ENCODE results near the gene NMT2.
A peak's percentile ranks its signal among the peaks of the same experiment; 100 is the strongest.

NMT2 gene

DNA sequence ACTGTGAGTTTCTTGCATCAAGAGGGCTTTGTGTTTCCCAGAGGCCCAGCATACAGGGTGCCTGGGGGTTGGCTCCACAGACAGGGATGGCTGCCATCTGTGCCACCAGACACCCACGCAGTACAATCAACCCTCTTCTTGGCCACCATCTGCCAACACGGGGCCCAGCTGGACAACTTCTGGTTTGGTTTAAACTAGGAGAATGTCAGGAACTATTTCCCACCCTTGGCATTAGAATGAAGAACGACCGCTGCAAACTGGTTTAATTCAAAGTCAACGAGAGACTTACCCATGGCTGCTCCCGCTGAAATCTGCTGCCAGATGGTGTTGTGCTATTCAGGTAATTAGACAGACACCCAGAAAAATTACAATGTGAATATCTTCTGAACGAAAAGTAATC, 27.8 kb downstream of the NMT2 start:
- no peak for DNase-seq

DNA sequence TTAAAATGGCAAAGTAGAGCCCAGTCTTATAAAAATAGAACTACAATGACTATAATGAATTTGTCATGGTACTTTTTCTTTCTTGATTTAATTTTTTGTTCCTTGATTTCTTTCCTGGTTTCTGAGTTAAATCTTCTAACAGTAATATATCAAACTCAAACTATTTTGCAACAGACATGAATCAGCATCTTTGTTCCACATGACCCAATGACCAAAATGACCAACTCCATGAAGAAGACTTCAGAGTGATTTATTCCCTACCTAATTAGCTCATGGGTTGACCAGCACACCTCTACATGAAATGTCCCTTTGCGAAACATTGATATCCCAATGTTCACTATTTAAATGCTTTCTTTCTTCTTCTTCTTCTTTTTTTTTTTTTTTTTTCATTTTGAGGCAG, 30.9 kb downstream of the NMT2 start:
- DNase-seq = peak; percentile 10

DNA sequence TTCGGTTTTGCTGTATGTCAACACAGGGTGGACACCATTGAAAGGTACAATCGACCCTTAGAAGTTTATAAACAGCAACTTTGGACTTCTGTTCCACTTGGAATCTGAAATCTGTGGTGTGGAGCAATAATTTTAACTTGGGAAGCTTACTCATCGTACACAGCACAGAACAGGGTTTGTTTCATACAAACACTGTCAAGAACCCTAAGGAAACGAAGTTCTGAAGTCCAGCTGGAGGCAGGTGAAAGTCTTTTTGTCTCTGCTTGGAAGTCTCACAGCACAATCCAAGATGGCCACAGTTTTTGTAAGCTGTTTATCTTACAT, 31.5 kb downstream of the NMT2 start:
- DNase-seq = no peak

DNA sequence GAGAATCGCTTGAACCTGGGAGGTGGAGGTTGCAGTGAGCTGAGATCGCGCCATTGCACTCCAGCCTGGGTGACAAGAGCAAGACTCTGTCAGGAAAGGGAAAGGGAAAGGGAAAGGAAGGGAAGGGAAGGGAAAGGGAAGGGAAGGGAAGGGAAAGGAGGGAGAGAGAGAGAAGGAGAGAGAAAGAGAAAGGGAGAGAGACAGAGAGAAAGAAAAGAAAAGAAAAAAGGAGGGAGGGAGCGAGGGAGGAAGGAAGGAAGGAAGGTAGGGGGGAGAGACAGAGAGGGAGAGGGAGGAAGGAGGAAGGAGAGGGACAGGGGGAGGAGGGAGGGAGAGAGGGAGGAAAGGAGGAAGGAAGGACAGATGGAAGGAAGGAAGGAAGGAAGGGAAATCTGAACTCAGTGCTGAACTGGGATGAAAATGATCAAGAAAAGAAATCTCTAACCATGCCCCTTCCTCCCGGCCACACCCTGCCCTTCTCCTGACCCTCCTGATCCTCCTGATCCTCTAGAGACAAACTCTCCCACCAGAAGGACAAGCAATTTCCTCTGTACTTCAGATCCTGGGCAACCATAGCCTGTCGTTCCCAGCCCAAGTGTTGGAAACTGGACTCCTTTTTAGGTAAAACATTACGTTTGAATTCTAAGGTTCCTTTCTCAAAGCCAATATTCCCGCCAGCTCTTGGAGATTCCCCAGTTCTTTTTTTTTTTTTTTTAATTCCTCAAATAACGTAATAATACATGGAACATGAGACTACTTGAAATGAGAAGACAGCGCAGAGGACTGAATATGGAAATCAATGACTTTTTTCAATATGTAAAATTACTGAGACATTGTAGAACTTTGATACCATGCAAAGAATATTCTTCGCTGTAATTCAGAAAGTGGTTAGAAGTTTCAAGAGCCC, 32.1 kb downstream of the NMT2 start:
- DNase-seq = no peak

DNA sequence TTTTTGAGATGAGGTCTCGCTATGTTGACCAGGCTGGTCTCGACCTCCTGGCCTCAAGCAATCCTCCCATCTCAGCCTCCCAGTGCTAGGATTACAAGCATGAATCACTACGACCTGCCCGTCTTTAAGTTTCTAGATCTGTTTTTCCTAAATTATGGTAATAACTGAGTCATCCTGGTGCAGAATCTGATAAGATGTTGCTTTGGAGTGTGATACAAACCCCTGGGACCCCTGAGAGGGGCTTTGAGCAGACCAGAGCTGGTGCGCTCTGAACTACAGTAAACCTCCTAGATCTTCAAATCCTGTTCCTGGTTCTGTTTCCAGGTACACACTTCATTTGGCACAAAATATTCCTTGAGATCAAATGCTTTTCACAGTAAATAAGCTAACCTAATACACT, 37.2 kb downstream of the NMT2 start:
- no peak for DNase-seq

DNA sequence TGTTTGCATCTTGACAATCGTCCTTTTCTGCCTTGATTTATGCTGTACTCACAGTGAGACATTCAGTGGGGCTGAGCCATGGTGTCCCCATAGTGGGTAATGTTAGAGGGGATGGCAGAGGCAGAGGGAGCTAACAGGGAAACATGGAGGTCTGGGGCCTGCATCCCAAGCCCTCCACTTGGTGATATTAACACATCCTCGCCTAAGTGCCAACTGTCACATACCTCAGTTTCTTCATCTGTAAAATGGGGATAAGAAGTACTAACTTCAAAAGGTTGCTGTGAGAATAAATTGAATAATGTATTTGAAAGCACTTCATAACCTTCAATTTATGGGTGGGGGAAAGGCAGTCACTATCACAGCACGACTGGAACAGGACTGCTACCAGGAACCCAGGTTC, 43.6 kb downstream of the NMT2 start:
- no peak for DNase-seq

DNA sequence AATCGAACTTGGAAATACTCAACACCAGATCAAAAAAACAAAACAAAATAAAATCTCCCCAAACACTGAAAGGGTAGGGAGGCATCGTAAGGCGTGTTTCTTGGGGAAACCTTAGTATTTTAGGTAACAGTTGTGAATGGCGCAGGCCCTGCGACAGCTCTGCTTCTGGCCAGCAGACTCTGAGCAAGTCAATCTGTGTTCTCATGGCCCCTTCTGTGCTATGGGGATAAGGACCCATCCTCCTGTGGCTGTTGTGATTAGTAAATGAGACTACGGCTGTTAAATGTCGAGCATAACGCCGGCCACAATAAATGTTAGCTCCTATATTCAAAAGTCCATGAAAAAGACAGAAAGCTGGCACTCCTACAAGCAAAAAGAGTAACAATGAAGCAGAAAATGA, 44.3 kb downstream of the NMT2 start:
- no peak for DNase-seq

DNA sequence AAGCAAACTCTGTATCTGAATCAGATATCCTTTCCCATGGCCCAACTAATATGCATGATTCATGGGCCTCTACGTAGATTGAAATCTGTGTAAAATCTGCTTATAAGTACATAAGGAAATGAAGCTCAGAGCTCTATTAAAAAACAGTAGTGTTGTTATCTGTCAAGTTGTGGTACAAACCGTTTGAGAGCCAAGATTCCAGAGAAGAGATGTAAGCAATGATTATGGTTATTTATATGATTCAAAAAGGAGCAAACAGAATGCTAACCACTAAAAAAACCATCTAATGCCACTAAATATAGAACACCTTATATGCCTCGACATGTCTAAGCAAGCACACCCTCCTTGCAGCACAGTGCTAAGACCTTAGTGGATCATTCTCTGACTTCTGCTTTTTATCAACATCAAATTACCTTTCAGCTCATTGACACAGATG, 44.7 kb downstream of the NMT2 start:
- peak; percentile 48 for DNase-seq

DNA sequence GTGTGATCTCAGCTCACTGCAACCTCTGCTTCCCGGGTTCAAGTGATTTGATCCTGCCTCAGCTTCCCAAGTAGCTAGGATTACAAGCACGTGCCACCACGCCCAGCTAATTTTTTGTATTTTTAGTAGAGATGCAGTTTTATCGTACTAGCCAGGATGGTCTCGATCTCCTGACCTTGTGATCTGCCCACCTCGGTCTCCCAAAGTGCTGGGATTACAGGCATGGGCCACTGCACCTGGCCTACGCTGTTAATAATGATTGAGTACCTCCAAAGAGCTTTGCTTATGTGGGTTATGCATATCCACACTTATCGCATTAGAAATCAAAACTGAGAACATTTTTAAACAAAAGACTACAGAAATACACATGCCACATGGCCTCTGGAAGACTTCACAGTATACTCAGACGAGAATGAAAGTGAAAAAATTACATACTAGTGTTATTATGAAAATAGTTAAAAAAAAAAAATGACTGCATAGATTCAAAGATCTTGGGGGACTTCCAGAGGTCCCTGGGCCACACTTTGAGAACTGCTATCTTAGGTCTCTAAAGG, 45.9 kb downstream of the NMT2 start:
- DNase-seq = no peak

DNA sequence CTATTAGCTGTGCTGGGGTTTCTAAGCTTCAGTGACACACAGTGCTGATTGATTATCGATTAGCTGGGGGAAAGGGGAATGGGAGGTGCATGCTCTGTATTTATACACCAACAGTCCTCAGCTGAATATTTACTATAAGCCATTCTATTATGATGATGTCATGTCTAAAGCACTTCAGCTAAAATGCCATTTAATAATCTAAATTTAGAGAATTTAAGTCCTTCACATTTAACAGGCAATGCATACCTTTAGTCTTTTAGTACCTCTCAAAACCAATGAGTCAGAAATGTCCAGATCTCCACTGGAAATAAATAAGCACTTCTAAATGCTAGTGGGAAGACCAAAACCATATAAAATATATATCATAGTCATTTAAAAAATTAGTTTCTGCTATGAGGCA, 46.8 kb downstream of the NMT2 start:
- DNase-seq = peak; percentile 32

DNA sequence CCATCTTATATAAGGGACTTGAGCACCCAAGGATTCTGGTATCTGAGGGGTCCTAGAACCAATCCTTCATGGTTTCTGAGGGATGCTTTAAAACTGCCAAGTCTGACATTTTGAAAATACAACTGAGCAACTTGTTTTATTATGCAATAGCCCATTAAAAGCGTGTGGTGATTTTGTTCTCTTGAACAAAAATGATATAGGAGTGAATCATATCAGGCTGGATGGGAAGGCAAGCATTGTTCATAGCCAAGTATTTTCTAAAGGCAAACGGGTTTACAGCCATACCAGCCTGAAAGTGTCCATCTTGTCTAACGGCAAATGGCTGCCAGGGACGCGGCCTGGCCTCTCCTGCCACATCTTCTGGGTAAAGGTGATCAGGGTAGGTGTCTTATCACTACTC, 48.0 kb downstream of the NMT2 start:
- DNase-seq = peak; percentile 61

DNA sequence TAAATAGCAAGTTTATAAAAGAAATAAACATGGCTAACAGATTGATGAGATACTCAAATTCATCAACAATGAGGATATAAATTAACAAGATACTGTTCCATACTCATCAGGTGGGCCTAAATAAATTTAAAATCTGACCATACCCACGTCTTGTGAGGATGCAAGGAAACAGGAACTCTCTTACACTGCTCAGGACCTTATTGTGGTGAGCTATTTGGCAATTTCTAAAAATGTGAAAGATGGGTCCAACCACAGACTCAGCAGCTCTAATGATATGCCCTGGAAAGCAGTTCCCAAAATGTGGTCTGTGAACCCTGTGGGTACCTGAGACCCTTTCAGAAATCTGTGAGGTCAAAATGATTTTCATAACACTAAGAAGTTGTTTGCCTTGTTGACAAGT, 49.9 kb downstream of the NMT2 start:
- no peak for DNase-seq

DNA sequence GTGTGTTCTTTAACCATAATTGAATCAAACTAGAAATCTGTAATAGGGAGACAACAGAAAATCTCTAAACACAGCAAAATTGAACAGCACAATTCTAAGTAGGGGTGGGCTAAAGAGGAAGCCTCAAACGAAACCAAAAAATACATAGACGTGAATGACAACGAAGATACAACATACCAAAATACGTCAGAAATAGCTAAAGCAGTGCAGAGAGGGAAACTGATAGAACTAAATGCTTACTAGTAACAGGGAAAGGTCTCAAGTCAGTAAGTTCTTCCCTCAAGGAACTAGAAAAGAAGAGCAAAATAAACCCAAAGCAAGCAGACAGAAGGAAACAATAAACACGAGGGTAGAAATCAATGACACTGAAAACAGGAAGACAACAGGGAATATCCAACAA, 52.3 kb downstream of the NMT2 start:
- DNase-seq = no peak

DNA sequence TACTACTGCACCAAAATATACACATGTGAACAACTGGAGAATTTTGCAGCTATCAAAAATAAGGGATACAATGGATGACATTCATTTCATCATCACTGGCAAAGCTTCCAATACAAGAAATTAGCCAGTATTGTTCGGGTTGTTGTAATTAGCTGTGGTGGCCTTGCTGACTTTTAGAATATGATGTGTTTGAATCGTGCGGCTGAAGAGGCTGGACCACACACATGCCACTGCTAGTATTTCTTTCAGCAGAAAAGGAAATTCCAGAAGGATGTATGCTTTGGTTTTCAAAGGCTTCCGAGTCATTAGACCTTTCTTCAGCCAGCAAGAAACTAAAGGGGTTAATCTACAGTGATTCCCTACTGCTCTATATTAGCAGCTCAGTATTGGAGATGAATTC, 54.7 kb downstream of the NMT2 start:
- peak; percentile 51 for DNase-seq

DNA sequence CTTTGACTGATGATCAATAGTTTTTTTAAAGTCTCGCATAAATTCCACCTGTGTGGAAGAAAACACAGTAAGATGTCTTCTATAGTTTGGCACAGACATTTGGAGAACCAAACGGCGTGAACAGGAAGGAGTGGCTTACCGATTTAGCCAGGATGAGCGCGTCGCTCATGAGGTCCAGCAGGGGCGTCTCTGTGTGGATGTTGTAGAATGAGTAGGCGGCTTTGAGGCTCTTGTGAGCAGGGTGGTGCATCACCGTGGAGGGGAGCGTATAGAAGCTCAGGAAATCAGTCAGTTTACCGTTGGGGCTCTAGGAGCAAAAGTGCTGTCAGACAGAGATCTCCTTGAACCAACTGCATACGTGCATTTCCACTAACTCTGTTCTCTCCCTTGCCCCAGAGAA, 55.8 kb downstream of the NMT2 start:
- DNase-seq = no peak

DNA sequence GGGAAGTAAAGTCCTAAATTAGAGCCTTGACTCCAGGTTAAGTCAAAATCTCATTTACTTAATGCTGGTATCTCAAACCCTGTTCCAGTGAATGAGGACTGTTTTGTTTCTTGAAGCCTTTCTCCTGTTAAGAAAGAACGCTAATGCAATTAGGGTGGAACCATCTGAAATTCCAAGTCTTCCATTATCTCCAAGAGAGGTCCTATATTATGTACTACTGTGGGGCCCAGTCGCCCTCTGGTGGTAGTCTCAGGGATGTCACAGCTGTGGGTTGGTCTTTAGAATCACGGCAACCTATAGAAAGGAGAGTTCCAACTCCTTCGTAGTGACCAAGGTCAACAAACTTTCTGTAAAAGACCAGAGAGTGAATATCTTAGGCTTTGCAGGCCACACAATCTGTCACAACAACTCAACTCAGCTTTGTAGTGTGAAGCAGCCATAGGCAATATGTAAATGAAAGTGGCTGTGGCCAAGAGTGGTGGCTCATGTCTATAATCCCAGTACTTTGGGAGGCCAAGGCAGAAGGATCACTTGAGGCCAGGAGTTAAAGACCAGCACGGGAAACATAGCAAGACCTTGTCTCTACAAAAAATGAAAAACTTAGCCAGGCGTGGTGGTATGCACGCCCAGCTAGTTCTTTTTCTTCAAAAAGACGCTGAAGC, 62.0 kb downstream of the NMT2 start:
- peak; percentile 70 for DNase-seq

DNA sequence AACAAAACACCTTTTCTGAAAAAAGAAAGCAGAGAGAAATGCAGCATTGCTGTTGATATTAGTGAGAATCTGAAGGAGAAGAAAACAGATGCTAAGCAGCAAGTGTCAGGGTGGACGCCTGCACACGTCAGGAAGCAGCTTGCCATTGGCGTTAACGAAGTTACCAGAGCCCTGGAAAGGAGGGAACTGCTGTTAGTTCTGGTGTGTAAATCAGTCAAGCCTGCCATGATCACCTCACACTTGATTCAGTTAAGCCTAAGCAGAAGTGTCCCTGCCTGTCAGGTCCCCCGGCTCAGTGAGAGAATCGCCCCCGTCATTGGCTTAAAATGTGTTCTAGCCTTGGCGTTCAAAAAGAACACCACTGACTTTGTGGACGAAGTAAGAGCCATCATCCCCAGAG, 65.0 kb downstream of the NMT2 start:
- no peak for DNase-seq

DNA sequence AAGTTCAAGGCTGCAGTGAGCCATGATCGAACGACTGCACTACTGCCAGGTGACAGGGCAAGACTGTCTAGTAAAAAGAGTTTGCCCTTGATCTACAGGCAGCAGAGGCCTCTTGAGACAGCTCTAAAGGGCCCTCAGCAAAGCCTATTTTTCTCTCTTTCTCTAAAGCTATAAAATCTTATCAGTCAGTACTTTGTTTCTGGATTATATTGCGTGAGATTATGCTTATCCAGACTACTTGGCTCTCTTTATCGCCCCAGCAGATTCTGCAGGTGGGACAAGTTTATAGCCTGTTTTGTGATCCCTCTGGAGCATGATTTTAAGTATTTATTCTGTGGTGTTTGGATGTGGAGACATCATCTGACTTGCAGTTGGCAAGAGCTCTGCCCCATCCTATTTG, 68.6 kb downstream of the NMT2 start:
- DNase-seq = no peak

DNA sequence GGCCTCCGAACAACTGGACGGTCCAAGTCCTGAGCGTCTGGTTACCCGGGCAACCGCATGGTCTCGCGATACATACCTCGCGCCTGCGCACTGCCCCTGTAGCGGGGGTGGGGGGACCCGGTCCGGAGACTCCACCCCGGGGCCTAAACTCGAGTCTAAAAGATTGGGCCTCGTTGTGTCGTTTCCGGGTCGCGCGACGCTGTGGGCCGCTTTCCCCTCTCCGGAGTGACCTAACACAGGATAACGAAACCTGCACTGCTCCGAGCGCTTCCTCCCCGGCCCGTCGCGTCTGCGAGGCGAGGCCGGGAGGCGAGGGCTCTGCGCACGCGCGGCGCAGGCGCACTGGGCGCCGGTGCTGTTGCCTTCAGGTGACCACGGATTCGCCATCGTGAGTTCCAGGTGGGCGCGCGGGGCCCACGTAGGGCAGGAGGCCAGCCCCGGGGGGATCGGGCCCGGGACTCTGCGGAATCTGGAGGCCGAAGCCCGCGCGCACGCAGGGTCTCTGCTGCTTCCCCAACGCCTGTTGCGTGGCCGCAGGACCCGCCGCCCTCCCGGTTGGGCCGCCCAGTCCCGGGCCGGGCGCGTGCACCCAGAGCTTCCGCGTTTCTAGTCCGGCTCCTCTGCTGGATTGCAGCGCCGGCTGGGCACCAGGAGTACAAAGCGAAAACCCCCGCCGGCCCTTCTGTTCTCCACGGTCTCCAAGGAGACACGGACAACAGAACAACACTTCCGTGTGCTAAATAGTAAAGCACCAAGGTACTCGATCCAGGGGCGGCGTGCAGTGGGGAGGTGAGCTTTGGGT, 71.3 kb downstream of the NMT2 start, which contains the start of gene RPP38:
Gene RPP38, plus strand, starts transcription at position 345 of the 802 bp plus-strand sequence. CDS start 5,960 bp downstream, outside the sequence.
- DNase-seq = peak; percentile 95

DNA sequence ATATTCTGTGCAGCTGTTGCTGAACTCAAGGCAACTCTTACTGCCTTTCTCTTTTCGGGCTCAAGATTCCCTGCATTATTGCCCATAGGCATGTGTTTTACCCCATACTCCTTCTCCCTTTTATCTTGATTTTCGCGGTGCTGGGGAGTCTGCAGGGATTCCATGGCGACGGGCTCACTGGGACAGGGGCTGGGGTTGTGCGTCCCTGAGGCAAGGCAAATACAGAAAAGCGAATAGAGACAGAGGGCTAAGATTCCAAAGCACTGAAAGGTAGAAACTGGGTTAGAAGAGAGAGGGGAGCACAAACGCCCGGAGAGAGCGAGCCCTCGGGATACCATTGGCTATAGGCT, 71.9 kb downstream of the NMT2 start:
- DNase-seq = no peak

DNA sequence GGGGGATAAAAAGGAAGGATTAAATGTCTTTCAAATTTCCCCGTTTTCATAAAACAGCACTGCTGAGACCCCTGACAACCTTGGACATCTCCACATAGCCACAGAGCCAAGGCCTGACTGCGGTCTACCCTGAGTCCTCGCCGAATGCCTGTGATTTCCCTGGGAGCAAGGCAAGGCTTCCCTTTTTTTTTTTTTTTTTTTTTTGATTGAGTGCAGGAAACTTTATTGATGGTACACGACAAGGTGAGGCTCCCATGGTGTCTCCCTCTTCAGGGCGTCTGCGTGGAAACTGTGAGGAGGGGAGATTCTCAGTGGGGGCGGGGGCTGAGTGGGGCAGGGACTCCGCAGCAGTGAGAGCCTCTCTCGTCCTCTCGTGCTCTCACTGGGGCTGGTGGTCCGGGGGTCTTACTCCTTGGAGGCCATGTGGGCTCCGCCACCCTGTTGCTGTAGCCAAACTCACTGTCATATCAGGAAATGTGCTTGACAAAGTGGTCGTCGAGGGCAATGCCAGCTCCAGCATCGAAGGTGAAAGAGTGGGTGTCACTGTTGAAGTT, 75.6 kb downstream of the NMT2 start:
- DNase-seq = no peak

DNA sequence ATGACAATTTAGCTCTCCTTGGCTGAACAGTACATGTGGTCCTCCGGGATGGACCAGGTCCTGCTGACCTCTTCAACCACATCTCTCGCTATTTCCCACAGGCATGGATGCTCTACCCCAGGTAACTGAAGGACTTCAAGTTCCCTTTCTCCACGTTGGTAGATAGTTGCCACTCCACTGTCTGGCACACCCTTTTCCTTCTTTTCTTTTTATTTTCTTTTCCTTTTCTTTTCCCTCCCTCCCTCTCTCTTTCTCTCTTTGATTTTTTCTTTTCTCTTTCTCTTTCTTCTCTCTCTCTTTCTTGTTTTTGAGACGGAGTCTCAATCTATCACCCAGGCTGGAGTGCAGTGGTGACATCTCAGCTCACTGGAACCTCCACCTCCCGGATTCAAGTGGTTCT, 77.1 kb downstream of the NMT2 start:
- DNase-seq = no peak

Data from fibroblast of upper back skin (primary cell).